GM10847 (cell line): ENCODE measurements around the gene TOR1AIP2.

ENCODE experiments used
- POLR2A ChIP-seq: IDR thresholded peaks from 2 replicates; pipeline ENCODE4 v1.6.1; 2011; ENCODE audit not compliant: insufficient read length; ENCODE audit errors: extremely low read depth

The TOR1AIP2 gene

GRCh38 chr1:179853102-179853501 lies 24.5 kb downstream of the TOR1AIP2 start:
- no peak for TF ChIP-seq POLR2A

DNA sequence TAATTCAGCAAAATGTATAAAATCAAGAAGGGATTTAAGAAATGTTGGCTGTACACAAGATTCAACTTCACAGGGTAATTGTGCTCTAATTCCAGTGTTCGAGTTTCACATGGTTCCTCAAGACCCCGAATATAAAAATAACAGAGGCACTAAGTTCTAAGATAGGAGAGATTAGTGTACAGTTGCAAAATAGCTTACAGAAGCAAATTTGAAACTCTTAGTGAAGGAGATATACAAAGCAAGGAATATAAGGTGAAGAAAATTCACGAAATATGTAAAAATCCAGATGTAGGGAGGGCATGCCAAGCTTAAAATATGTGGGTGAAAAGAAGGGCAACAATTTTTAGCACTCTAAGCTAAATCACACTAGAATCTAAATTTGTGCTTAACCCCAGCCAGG lies 29.4 kb downstream of the TOR1AIP2 start:
- no peak for TF ChIP-seq POLR2A

DNA sequence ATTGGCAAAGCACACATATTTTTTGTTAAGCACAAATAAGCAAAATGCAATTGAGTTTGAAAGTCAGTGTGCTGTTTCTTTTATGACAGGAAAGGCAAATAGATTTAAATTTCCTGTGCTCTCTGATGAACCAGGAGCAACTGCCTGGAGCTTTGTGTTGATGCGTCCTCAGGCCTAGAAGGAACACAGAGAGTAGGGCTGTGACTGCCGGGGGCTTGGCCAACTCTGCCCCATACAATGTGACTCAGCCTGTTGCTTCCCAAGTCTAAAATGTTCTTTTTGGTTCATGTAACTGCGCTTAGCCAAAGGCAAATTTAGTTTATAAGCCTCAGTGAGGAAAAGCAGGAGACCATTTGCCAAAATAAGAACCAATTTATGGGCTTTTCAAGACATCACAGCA lies 37.5 kb downstream of the TOR1AIP2 start:
- no peak for TF ChIP-seq POLR2A

DNA sequence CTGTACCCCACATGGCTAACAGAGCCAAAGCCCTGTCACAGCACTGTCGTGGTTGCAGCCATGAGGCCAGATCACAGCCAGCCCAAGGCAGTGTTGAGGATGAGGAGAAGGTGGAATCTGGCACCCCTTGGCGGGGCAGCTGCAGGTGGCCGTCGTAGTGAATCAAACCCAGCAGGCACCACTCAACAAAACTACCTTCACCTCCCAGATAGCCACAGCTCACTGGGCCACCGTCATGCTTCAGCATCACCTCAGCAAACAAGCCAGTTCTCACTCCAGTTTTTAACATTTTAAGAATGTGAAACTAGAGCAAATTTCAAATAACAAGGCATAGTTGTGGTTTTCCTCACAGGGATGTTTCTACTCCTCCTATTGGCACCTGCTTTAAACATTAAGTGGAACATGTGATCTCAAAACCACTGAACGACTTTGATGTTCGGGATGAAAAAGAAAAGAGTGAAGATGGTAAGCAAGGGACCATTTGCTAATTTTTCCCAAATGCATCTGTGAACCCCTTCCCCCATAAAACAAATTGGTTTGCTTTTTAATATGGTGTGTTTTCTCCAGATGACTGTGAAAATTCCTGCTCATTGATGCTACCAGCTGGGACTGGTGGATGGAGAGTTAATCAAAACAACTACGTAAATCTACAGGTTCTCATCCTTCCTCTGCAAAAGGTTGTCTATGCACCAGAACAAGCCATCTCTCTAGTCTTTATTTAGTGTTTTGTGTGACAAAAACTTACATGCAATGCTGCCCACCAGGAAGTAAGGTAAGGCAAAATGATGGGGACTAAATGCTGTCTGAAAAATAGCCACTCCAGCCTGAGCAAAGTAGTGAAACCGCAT lies 45.5 kb downstream of the TOR1AIP2 start:
- no peak for TF ChIP-seq POLR2A

- no peak for TF ChIP-seq POLR2A
Measured at GRCh38 chr1:179831225-179831624, 46.4 kb downstream of the TOR1AIP2 start.

DNA sequence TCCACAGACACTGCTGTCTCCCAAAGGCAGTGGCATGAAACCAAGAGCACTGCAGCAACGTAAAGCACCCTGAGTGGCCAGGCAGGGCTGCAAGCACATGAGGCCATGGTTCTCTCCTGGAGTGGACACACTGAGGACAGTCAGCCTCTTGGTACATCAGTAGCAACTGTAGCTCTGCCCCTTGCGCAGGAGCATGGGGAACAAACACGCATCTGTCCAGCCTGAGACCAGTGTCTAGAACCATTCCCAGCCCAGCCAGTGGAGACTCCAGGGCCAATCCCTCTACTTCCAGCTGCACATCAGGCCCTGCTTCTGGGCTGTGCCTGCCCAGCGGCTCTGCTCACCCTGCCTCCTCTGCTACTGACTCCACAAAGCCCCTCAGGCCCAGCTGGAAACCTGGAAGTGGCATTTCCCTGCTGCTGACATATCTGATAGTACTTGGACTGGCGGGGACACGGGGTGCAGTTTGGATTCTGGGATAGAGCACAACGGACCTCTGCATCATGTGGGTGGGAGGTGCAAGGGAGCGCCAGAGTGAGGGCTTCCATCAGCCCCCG lies 49.0 kb downstream of the TOR1AIP2 start:
- TF ChIP-seq POLR2A = no peak

- no peak for TF ChIP-seq POLR2A
Measured at GRCh38 chr1:179826626-179827280, 50.9 kb downstream of the TOR1AIP2 start.

DNA sequence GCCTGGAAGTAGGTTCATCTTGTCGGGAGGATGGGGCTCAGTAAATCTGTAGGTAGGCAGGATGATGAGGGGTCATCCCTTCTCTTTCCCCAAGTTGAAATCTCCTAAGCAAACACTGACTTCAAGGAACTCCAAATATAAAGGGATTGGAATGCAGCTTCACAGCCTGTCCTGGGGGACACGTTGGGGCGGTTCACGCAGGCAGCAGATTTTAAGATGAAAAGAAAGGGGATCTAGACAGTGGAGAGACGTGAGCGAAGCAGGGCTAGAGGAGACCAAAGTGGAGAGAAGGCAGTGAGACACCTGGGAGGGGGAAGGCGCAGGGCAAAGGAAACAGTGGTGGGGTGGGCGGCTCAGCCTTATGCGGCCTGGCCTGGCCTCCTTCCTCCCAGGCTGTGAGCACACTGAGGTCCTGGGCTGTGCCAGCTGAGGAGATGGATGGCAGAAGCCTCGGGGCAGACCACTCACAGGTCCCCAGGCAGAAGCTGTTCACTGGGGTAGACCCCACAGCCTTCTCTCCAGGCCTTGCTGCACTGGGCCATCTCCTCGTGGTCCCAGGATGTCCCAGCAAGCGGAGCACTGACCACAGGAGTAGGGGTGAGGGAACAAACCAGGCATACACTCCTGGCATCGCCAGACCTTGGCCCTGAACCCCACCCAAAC lies 51.7 kb downstream of the TOR1AIP2 start:
- TF ChIP-seq POLR2A = no peak

DNA sequence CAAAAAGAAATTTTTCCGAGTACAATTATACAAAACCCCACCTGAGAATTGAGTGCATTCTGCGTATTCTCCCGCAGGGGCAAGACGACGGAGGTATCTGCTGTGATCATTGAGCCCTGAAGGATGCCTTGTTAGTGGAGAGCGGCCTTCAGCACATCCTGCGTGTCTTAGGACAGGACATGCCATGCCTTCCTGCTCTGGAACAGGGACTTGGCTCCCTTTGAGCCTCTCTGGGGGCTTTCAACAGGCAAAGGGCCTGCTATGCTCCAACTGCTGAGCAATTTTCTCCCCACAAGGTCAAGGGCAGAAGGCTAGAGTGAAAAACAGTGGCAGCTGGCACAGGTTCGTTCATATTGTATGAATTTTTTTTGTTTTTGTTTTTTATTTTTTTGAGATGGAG lies 52.4 kb downstream of the TOR1AIP2 start:
- TF ChIP-seq POLR2A = no peak

GRCh38 chr1:179824265-179824664 lies 53.3 kb downstream of the TOR1AIP2 start:
- TF ChIP-seq POLR2A = no peak

DNA sequence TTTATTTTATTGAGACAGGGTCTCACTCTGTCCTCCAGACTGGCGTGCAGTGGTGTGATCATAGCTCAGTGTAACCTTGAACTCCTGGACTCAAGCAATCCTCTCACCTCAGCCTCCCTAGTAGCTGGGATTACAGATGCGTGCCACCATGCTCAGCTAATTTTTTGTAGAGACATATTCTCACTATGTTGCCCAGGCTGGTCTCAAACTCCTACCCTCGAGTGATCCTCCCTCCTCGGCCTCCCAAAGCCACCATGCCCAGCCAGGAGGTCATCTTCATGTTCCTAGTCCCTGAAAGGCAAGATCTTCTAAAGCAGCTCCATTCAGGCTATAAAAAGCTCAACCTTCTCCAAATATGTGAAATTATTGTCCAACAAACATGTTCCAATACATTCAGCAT lies 53.9 kb downstream of the TOR1AIP2 start:
- TF ChIP-seq POLR2A = no peak

DNA sequence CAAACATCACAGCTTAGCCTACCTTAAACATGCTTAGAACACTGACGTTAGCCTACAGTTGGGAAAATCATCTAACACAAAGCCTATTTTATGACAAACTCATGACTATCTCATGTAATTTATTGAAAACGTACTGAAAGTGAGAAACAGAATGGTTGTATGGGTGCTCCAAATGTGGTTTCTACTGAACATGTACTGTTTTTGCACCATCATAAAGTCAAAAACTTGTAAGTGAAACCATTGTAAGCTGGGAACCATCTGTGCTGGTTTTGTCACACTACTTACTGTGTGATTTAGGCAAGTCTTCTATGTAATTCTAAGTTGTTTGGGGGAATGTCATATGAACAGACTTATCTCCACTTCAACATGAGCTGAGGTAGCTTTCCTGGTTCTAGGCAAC lies 55.5 kb downstream of the TOR1AIP2 start:
- TF ChIP-seq POLR2A = no peak

DNA sequence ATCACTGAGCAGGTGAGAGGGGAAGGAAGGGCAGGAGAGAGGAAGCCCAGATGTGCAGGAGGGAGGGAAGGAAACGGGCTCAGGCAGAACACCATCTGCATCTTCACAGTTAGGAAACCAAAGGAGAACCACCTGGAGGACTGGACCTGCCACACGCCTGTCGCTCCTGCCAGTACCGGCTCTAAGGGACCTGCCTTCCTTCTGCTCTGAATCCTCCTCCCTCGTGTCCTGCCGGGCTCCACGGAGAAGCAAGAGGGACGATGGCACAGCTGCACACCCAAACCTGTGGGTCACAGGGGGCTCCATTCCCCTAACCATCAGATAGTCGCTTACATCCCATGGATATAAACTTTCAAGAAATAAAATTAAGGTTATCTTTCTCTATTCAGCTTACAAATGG lies 56.1 kb downstream of the TOR1AIP2 start:
- no peak for TF ChIP-seq POLR2A

DNA sequence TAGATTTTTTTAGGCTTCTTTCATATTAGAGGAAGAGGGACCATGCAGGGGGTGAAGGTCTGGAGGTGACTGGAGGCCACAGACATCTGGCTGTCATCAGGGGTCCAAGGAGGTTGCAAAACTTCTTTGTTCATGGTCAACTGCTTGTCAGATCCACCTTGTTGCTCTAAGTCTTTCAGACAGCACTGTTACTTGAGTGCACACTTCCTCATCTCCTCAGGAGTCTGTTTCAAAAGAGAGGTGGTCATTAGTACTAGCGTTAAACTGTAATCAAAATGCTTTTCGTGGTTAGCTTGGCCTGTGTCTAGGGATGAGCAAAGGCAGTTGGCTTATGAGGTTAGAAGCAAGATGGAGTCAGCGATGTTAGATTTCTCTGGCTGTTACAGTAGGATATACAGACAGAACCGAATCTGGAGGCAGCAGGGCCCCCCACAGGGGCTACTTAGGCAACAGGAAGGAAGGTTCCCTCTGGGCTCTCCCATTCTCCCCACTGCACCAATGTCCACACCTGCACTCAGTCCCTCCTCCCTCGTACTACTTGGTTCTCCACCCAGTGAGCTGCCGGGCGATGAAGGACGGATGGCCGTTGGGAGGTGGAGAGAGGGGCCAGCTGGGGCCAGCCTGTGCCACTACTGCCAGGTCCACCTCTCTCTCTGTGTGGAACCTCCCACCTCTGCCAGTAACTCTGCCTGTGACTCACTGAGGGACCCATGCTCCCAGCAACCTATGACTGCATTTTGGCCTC lies 57.2 kb downstream of the TOR1AIP2 start:
- no peak for TF ChIP-seq POLR2A

GRCh38 chr1:179818743-179819173 lies 58.8 kb downstream of the TOR1AIP2 start:
- no peak for TF ChIP-seq POLR2A
